ENCODE measurements around the gene CDYL.
"Not testable (repeated sequence)": the region's sequence is repeated elsewhere in the genome, so short reads cannot be mapped to it uniquely, and the experiment has no call there.

The CDYL gene

DNA sequence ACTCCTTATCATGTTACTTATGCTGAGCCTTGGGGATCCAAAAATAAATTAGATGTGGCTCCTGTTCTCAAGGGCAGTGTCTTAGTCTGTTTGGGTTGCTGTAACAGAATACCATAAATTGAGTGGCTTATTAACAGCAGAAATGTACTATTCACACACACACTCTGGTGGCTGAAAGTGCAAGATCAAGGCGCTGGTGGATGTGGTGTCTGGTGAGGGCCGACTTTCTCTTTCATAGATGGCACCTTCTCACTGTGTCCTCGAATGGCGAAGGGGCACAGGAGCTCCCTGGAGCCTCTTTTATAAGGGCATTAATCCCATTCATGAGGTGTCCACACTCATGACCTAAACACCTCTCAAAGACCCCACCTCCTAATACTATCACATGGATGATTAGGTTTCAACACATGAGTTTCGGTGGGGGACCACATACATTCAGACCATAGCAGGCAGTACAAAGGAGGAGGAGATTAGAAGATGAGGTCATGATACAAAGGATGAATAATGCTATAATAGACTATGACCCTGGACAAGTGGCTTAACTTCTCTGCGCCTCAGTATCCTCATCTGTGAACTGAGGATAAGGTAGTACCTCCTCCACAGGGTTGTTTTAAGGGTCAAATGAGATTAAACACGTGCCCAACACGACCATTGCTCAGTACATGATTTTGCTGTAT lies 193.5 kb downstream of the CDYL start:
- DNase-seq, result no peak

DNA sequence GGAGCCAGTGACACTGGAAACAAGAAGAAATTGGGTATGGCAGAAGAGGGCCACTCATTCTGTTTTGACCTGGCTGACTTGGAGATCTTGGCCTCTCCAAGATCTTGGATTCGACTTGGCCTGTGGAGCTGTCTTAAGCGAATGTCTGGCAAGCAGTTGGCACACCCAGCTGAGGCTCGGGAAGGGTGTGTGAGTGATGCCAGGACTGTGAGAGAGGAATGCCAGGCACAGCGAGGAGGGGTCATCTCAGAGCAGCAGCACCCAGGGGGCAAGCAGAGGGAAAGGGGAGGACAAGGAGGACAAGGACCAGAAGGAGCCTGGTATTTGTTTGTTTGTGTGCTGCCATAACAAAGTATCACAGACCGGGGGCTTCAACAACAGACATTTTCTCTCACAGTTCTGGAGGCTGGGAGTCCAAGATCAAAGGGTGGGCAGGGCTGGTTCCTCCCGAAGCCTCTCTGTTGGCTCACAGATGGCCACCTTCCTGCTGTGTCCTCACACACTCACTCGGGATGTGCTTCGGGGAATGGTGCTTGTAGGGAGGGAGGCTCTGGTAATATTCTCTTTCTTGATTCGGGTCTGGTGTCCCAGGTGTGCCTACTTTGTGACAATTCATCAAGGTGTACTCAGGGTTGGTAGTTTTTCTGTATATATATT lies 194.7 kb downstream of the CDYL start:
- no peak for DNase-seq

GRCh38 chr6:4971851-4972250 lies 195.6 kb downstream of the CDYL start:
- no peak for DNase-seq

DNA sequence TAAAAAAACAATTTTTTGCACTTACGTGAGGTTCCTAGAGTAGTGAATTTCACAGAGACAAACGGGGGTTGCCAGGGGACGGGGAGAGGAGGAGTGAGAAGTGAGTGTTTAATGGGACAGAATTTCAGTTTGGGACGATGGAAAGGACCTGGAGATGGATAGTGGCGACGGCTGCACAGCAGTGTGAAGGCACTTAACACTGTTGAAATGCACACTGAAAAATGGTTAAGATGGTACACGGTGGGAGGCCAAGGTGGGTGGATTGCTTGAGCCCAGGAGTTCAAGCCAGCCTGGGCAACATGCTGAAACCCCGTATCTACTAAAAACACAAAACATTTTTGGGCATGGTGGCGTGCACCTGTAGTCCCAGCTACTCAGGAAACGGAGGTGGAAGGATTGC lies 196.2 kb downstream of the CDYL start:
- no peak for DNase-seq

DNA sequence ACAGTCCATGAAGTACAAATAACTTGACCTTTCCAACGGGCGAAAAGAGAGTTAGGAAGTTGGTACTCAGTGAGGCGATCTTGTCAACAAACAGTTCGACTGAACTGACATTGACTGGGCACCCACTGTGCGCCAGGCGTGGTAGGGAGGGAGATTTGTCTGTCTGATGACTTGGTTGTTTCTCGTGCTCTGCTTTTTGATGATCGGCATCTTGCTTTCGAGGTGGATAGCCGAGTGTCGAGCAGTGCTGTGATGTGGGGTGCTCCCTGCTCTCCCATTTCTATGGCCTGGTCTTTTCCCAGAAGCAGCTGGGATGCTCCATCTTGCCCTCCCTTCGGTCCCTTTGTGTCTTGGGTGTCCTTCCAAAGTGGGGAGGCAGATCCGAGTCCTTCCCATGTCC lies 197.2 kb downstream of the CDYL start:
- DNase-seq, result no peak

- peak; percentile 8 for DNase-seq
Observed at GRCh38 chr6:4973982-4974745, 198.0 kb downstream of the CDYL start.

GRCh38 chr6:4974962-4975361 lies 198.8 kb downstream of the CDYL start:
- no peak for DNase-seq

DNA sequence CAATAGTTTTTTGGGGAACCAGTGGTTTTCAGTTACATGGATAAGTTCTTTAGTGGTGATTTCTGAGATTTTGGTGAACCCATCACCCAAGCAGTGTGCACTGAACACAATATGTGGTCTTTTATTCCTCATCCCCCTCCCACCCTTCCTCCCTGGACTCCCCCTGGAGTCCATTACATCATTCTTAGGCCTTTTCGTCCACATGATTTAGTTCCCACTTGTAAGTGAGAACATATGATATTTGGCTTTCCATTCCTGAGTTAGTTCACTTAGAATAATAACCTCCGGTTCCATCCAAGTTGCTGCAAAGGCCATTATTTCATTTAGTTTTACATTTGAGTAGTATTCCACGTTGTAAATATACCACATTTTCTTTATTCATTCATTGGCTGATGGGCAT lies 199.3 kb downstream of the CDYL start:
- no peak for DNase-seq

- DNase-seq, result no peak
Observed at GRCh38 chr6:4977468-4977867, 201.3 kb downstream of the CDYL start.

GRCh38 chr6:4979426-4979825 lies 203.2 kb downstream of the CDYL start:
- no peak for DNase-seq

DNA sequence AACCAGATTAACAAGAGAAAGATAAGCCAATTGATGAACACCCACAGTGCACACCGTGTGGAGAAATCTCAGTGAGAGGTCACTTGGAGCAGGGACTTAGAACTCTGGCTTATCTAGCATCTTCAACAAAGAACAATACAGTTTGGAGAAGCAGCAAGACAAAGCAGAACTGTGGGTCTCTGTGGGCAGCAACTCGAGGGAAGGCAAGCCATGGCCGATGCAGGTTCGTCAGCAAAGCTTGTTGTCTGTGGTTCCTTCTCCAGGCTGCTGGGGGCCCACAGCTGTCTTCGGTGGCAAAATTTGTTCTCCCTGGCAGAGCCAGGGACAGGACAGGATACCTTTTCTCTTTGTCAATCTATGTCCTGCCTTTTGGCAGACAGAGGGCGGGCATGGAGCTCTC lies 205.6 kb downstream of the CDYL start:
- no peak for DNase-seq

- no peak for DNase-seq
Observed at GRCh38 chr6:4983322-4983721, 207.1 kb downstream of the CDYL start.

- DNase-seq, result no peak
Observed at GRCh38 chr6:4986999-4987398, 210.8 kb downstream of the CDYL start.

DNA sequence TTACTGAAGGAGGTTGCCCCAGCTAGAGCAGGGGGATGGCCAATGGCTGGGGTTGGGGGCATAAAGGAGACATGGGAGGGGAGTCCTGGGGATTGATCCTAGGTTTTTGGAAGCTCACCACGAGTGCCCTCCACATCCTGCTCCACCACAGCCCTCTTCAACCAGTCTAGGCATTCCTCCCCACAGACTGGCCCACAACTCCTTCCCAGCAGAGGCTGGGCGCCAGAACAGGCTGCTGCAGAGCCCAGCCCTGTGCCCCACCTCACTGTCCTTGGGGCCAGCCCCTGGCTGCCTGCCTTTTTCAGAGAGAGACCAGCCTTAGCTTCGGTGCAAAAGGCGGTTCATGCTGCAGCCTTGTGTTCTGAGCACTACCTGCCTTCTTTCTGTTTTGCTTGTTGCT lies 211.2 kb downstream of the CDYL start:
- no peak for DNase-seq

DNA sequence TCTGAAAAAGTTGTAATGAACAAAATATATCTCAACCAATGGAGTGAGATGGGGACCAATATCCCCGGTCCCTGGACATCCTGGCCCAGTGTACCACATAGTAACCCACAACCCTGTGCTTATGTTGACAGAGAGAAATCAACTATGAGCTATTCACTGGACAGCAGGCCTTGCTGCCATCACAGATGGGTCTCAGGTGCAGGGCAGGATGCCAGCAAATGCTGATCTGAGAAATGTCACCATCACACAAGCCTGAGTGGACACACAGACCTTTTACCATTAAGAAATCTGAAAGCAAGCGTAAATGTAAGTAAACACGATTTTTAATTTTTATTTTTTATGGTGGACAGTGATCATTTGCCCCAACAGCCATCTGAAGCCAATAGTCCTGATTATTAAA lies 218.5 kb downstream of the CDYL start:
- DNase-seq, result no peak

GRCh38 chr6:4997862-4998261 lies 221.7 kb downstream of the CDYL start:
- DNase-seq, result no peak

GRCh38 chr6:4999586-4999985 lies 223.4 kb downstream of the CDYL start:
- DNase-seq, result no peak

DNA sequence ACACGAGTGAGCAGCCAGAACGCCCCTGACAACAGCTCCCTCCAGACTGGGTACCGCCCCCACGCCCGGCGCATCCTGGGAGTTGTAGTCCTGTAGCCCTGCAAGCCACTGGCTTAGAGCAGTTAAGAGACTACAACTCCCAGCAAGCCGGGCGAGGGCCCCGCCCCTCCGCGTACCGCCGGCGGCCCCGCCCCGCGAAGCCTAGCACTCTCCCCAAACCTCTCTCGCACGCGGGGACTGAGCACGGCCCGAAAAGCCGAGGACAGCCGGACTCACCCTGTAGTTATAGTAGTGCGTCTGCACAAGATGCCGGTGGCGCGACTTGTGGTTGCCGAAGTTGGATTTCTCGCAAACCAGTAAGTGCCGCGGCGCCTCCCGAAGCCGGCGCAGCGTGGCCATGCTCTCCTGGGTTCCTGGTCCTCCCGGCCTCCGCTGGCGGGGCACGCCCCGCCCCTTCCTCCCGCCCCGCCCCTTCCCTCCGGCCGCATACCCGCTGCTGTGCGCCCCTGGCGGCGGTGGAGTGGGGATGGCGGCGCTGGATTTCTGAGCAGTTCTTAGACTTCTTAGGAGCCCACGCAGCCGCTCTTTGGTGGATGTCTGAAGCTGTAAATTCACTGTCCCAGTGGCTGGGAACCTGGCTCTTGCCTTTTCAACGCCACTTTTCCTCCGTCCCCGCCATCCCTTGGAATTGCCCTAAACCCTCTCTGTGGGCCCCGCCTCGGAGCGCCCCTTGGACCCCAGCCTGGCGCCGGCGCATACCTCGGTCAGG lies 227.6 kb downstream of the CDYL start, which contains the start of gene RPP40:
RPP40 (minus strand) TSS at position 434 of the 769 bp plus-strand sequence; CDS start at position 399, 35 bp downstream.
- DNase-seq, result peak; percentile 84

GRCh38 chr6:5004373-5005037 lies 228.3 kb downstream of the CDYL start:
- no peak for DNase-seq

DNA sequence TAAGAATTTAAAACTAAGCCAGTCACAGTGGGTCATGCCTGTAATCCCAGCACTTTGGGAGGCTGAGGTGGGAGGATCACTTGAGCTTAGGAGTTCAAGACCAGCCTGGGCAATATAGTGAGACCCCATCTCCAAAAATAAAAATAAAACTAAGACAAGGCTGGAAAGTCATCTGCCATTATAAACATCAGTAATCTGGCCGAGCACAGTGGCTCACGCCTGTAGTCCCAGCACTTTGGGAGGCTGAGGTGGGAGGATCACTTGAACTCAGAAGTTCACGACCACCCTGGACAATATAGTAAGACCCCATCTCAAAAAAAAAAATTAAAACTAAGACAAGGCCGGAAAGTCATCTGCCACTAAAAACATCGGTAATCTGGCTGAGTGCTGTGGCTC lies 228.8 kb downstream of the CDYL start:
- not testable (repeated sequence) for DNase-seq

Measured in NCI-H510A treated with DMSO at 0.1 percent for 48 hours (cell line).